Measurements from ENCODE around the gene SLC49A3.

- no peak for TF ChIP-seq CTCF (IDR thresholded peaks at IDR 0.05; ENCODE audit: insufficient read depth, low read depth, low read length)
- no peak for TF ChIP-seq EZH2 (IDR thresholded peaks at IDR 0.05; ENCODE audit: insufficient read depth, low read length)
Measured at GRCh38 chr4:661881-662761, 26.8 kb downstream of the SLC49A3 start.
